ENCODE data around the gene ZC3H10.
"Not testable (repeated sequence)": the region's sequence is repeated elsewhere in the genome, so short reads cannot be mapped to it uniquely, and the experiment has no call there.

Gene ZC3H10

DNA sequence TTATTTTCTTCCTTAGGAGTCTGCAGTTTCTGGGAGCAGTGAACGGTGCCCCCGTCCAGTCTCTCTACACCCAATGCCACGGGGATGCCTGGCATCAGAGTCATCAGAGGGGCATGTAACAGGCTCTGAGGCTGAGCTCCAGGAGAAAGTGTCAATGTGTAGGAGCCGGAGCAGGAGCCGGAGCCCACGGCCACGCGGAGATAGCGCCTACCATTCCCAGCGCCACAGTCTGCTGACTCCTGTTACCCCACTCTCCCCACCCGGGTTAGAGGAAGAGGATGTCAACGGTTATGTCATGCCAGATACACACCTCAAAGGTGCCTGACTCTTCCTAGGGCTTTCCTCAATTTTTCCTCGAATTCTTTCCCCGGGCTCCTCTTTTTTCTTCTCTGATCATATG lies 17.0 kb upstream of the ZC3H10 start:
- DNase-seq (ENCODE audit: low read depth in 3 of 3, low spot score in 1 of 3): no peak

DNA sequence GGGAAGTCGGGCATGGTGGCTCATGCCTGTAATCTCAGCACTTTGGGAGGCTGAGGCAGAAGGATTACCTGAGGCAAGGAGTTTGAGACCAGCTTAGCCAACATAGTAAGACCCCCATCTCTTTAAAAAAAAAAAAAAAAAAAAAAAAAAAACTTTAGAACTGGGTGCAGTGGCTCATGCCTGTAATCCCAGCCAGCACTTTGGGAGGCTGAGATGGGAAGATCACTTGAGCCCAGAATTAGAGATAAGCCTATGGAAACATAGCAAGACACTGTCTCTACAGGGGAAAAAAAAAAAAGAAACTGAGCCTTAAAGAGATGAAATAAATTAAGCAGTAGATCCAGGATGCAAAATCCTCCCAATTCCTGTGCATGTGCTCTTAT lies 15.4 kb upstream of the ZC3H10 start:
- DNase-seq (ENCODE audit: low read depth in 3 of 3, low spot score in 1 of 3): no peak

DNA sequence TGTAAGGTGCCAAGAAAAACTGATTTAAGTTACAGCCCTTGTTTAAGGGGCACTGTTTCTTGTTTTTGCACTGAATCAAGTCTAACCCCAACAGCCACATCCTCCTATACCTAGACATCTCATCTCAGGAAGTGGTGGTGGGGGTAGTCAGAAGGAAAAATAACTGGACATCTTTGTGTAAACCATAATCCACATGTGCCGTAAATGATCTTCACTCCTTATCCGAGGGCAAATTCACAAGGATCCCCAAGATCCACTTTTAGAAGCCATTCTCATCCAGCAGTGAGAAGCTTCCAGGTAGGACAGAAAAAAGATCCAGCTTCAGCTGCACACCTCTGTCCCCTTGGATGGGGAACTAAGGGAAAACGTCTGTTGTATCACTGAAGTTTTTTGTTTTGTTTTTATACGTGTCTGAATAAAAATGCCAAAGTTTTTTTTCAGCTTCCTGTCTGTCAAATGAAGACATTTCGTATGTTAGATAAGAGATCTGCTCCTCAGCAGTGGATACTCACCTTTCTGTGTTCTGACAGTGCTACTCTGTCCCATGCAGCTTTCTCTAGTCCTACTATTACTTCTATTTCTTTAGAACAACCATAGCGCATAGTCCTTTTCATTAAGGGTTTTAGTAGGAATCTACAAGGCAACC lies 14.9 kb upstream of the ZC3H10 start:
- DNase-seq (ENCODE audit: low read depth in 3 of 3, low spot score in 1 of 3): no peak

DNA sequence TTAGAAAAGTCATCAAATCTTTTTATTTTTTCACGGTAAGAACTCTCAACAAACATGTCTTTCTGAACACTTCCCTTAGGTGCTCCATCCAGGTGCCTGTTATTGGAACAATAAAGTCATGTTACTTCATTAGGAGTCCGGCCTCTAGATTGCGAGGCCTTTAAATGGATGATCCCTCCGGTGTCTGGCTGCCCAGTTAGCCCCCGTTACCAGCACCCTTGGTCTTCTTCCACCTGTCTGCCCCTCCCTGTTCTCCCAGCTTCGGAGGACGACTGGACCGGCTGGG lies 14.3 kb upstream of the ZC3H10 start:
- DNase-seq (ENCODE audit: low read depth in 3 of 3, low spot score in 1 of 3): no peak

DNA sequence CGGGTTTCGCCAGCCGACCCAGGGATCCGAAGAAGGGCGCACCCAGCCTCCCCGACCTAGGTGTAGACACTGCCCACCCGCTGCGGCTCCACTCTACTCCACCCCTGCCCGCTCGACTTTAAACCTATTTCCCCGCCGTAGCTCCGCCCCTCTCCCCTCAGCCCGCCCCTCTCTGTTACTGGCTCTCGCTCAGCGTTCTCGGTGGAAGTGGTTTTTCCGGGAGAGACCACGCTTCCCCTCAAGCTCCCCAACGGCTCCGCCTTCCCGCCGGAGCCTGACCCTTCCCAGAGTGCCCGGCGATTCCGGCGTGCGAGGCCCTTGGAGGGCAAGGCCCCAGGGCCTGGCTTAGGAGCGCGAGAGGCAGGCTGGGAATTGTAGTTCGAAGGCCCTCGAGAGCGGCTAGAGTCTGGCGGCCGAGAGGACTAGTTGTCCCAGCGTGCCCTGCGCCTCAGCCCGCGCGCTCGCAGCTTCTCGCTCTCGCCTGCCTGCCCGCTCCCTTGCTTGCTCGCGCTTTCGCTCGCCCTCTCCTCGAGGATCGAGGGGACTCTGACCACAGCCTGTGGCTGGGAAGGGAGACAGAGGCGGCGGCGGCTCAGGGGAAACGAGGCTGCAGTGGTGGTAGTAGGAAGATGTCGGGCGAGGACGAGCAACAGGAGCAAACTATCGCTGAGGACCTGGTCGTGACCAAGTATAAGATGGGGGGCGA lies 13.8 kb upstream of the ZC3H10 start, which contains the start of gene PA2G4:
Gene PA2G4, plus strand, starts transcription at position 451 of the 706 bp plus-strand sequence. Its CDS starts 179 bp downstream, at position 630.
- DNase-seq (ENCODE audit: low read depth in 3 of 3, low spot score in 1 of 3): peak; percentile 91 to 93 (median 93)

DNA sequence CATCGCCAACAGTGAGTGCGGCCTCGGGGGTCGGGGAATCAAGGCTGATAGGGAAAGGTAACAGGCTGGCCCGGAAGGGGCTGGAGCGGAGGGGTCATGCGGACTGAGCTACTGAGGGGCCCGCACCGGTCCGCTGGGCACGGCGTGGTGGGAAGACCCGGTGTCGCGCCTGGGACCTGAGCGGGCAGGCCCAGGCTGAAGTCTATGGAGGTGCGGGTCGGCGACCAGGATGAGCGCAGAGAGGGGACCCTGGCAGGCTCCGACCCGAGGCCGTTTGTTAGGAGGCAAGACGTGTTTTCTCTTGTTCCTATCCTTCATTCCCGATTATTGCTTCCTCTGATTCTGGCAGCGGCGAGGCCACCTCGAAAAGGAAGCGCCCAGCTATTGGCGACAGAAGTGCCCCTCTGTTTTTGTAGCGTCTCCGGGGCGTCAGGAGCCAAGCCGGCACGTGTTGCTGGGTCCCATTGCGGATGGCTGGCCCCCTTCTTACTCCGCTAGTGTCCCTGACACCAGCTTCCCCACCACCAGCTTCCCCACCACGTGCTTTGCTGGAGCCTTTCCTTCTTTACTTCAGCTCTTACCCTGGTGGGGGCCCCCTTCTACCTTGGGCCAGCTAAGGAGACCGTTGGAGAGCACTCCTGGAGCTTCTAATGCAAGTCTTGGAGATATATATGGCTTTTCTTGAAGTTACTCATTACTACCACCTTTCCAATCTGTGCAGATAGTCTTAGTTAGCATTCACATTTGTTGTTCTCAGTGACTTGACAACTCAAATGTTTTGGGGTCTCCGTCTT lies 13.1 kb upstream of the ZC3H10 start:
- peak in 1 of 3 donors; percentile 26 for DNase-seq (ENCODE audit: low read depth in 3 of 3, low spot score in 1 of 3)

DNA sequence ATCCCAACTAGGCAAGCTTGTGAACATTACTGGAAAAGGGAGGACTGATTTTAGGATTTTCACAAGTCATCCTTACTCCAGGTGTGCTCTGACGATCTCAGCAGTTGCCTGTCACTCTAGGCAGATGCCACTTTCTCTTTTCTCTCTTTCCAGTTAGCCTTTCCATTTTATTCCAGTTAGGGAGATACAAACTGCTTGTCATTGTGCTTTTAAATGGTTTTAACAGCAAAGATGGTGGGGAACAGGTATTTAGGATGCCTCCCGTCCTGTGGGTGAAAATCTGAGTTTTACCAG lies 12.5 kb upstream of the ZC3H10 start:
- no peak for DNase-seq (ENCODE audit: low read depth in 3 of 3, low spot score in 1 of 3)

DNA sequence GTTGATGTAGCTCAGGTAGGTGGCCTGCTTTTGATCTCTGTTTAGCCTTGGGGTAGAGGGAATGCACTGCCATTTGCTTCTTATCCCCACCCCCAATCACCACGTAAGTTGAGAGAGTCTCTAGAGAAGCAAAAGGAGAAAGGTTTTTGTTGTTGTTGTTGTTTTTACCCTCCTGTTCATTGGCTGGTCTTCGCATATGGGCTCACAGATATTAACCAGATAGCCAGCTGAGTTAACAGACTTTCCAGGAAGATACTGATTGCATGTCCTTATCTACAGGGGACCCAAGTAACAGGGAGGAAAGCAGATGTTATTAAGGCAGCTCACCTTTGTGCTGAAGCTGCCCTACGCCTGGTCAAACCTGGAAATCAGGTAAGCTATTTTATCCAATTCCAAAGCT lies 10.8 kb upstream of the ZC3H10 start:
- no peak for DNase-seq (ENCODE audit: low read depth in 3 of 3, low spot score in 1 of 3)

DNA sequence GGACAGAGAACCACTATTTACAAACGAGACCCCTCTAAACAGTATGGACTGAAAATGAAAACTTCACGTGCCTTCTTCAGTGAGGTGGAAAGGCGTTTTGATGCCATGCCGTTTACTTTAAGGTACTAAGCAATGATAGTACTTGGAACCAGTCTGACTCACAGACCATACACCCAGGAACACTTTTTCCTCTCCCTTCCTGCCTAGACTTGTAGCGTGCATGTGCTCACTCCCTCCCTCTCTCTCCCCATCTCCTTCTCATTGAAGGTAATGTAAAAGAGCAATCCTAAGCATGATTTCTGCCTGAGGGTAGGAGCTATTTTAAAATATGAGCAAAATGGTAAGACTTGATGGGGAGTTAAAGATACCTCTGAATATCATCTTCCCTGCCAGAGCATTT lies 7.5 kb upstream of the ZC3H10 start:
- DNase-seq (ENCODE audit: low read depth in 3 of 3, low spot score in 1 of 3): no peak

DNA sequence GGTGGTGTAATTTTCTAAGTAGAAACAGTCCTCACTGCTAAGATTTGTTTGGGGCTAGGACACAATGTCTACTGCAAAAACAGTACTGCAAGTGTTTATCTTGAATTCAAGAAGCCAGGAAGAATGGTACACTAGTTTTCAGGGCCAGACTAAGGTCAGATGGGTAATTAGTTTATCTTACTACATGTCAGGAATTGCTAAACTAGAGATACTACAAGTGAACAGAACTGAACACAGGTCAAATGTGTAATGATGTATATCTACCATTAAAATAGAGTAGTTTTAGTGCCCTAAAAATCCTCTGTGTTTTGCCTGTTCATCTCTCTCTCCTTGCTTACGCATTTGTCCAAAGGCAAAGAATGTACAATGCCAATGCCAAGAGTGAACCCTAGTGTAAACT lies 4.0 kb upstream of the ZC3H10 start:
- DNase-seq (ENCODE audit: low read depth in 3 of 3, low spot score in 1 of 3): no peak

DNA sequence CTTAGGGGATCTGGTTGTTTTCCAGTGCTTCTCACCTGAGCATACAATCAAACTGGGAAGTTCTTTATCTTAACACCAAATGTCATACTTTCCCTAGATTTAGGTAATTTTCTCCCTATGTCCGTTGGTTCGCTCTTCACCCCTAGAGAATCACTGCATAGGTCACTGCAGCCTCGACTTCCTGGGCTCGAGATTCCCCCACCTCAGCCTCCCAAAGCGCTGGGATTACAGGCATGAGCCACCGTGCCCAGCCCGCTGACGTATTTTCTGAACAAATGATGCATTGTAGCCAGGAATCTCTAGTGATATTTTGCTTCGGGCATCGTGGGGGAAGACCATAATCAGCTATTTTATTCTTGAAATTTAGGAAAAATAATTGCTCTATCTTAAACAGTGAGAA lies 2.7 kb upstream of the ZC3H10 start:
- no peak for DNase-seq (ENCODE audit: low read depth in 3 of 3, low spot score in 1 of 3)

DNA sequence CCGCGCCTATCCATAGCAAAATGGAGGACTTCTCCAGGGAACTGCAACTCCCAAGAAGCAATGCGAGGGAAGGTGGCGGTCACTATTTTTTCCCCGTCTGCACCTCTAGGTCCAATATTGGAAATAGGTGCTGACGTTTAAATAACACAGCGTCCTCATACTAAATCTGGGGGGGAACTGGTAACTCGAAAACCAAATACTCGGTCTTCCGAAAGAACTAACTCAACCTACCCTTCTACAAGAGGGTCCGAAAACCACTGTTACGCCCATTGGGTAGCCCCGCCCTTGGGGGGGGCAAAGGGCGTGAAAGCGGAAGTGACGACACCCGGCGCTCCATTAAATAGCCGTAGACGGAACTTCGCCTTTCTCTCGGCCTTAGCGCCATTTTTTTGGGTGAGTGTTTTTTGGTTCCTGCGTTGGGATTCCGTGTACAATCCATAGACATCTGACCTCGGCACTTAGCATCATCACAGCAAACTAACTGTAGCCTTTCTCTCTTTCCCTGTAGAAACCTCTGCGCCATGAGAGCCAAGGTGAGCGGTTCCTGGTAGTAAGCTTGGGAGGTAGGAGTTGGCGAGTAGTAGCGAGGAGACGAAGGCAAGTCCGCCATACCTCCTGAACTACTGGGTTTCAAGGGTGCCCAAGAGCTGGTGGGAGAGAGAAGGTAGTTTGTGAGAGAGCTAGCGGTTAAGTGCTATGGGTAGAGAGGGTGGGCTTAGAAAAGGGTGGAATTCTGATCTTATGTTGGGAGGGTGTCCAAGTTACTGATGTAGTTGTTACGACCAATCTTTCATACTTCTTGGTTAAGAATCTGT lies 1.6 kb upstream of the ZC3H10 start, which contains the start of gene RPL41:
Gene RPL41, plus strand, starts transcription at position 367 of the 815 bp plus-strand sequence.
- DNase-seq (ENCODE audit: low read depth in 3 of 3, low spot score in 1 of 3): peak; percentile 85 to 92 (median 89)

DNA sequence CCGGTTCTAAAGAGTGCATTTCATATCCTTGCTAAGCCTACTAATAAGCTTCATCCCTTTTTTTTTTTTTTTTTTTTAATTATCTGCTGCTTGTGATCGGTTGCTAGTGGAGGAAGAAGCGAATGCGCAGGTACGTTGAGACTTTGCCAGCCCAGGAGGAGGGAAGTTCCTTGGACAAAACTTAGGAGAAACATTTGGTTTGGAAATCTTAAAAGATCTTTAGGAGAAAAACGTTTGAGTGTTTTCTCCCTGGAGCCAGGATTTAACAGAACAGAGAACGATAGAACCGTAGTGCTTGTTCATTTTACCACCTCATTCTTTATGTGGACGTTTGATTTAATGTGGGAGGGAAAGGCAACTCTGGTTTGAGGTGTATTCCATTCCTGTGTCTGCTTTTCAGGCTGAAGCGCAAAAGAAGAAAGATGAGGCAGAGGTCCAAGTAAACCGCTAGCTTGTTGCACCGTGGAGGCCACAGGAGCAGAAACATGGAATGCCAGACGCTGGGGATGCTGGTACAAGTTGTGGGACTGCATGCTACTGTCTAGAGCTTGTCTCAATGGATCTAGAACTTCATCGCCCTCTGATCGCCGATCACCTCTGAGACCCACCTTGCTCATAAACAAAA lies 872 bp upstream of the ZC3H10 start:
- not testable (repeated sequence) for DNase-seq (ENCODE audit: low read depth in 3 of 3, low spot score in 1 of 3)

DNA sequence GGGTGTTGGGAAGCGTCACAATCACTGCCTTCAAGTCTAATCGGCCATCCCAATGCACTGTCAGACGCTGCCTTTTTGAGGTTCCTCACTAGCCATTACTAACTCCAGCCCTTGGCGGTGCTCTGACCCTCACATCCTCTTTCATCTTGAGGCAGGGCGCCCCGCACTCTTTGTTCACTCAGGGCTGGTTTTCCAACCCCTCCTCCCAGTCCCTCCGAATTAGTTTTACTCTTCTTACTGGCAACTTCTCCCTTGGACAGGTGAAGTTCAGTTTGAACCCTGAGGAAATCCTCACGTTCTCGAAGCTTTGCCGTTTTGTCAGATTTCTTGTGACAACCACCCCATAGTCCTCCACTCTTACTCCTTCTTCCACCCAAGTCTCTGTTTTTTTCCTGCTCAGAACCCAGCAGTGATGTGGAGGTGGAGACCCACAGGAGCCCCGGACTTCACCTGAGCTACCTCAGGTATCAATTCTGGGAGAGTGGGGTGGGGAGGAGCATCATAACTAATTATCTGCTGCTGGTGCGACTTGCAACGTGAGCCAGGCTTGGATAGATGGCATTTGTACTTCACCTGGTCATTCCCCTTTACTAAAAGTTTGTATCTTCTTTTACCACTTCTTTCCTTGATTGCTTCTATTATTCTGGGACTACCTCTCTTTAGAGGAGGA lies 757 bp downstream of the ZC3H10 start:
- DNase-seq (ENCODE audit: low read depth in 3 of 3, low spot score in 1 of 3): no peak

DNA sequence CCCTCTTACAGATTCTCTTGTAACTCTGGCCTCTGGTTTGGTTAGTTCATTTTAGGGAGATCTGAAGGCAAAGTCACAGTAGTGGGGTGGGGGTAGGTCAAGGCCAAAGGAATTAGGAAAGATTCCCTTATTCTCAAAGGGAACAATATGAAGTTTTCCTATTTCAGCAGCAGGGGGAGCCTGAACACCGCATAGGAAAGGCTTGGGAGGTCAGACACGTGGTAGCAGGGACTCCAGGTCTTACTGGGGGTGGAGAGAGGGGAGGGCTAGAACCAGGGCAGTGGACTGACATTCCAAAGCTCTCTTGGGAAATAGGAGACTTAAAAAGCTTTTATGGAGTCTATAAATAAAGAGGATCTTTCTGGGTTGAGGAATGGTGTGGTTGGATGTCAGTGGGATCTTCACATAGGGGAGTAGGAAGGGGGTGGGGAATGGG lies 1.3 kb downstream of the ZC3H10 start:
- DNase-seq (ENCODE audit: low read depth in 3 of 3, low spot score in 1 of 3): peak in 2 of 3 donors; percentile 23 to 27

DNA sequence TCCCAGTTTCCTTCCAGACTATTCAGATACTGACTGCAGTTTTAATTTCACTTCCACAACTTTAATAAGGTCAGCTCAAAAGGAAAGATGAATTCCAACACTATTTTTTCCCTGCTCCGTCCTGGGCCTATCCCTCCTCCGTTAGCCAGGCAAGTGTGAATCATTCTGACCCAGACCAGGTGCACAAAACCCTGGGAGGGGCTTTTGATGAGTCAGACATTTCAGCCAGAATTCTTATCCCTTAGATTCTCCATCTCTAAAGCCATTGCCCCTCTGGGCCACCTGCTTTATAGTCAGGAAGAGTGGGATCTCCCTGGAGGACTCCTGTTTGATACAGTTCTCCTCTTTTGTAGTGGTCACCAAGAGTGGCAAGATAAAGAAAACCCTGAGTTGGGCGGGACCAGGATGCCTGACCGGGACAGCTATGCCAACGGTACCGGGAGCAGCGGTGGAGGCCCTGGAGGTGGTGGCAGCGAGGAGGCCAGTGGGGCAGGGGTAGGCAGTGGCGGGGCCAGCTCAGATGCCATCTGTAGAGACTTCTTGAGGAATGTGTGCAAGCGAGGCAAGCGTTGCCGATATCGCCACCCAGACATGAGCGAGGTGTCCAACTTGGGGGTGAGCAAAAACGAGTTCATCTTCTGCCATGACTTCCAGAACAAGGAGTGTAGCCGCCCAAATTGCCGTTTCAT lies 2.2 kb downstream of the ZC3H10 start:
- DNase-seq (ENCODE audit: low read depth in 3 of 3, low spot score in 1 of 3): no peak

DNA sequence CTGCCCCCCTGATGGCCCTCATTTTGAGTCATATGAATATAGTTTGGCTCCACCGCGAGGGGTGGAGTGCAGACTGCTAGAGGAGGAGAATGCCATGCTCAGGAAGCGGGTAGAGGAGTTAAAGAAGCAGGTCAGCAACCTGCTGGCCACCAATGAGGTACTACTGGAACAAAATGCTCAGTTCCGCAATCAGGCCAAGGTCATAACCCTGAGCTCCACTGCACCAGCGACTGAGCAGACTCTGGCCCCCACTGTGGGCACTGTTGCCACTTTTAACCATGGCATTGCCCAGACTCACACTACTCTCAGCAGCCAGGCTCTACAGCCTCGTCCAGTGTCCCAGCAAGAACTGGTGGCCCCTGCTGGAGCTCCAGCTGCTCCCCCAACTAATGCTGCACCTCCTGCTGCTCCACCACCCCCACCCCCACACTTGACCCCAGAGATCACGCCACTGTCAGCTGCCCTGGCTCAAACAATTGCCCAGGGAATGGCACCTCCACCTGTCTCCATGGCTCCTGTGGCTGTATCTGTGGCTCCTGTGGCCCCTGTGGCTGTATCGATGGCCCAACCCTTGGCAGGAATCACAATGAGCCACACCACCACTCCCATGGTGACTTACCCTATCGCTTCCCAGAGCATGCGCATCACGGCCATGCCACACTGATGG lies 3.3 kb downstream of the ZC3H10 start:
- no peak for DNase-seq (ENCODE audit: low read depth in 3 of 3, low spot score in 1 of 3)

DNA sequence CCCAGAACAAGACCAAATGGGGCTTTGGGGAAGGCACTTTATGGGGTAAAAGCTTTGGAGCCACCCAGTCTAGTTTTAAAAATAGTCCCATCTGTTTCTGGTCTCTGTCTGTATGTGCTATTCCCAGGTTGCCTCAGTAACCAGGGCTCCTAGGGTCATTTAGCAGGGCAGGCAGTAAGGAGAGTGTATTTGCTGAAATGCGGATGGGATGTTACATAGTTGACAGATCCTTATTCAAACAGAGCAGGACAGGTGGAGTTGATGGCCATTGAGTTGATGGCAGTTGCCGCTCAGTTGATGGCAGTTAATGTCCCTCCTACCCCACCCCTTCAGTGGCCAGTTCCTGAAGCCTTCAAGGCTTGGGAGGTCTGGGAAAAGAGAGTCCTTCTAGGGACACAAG lies 4.6 kb downstream of the ZC3H10 start:
- no peak for DNase-seq (ENCODE audit: low read depth in 3 of 3, low spot score in 1 of 3)

DNA sequence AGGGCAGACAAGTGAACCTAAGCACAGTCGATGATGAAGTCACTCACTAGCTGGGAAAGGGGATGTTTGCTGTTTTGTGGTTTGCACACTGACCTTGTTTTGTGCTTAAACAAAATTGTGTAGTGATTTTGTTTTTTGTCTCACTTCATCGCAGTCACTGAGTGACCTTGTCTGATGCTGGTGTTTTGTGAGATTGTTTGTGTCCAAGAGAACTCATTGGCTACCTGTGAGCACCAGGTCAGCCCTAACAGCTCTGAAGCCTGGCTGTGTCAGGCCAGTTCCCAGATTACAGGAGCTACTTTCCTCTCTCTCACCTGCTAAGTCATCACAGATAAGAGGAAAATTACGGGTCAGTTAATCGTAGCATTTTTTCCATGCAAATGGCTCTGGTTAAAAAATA lies 6.1 kb downstream of the ZC3H10 start:
- no peak for DNase-seq (ENCODE audit: low read depth in 3 of 3, low spot score in 1 of 3)
